HFFc6 (cell line): ENCODE data around the gene CTSW. TPM values are rescaled to one million over a fixed set of nuclear protein-coding genes. Genes with fewer than 3 reads are reported as not detected.

Experiments used
- DNase-seq: peaks from one replicate; pipeline ENCODE4 v3.0.0-alpha.2; 2018
- H3K27ac Mint-ChIP-seq: 2 replicates; pipeline ENCODE4 v1.8.0; 2020; ENCODE audit warnings: mild to moderate bottlenecking, mixed read lengths
- H3K27me3 Mint-ChIP-seq: 2 replicates; pipeline ENCODE4 v1.8.0; 2021; ENCODE audit warnings: mild to moderate bottlenecking, moderate library complexity, mixed read lengths; ENCODE audit not compliant: insufficient read depth
- H3K36me3 Mint-ChIP-seq: 2 replicates; pipeline ENCODE4 v1.8.0; 2021; ENCODE audit warnings: low read depth, mixed read lengths
- H3K4me1 Mint-ChIP-seq: 2 replicates; pipeline ENCODE4 v1.8.0; 2020; ENCODE audit warnings: low read depth, mixed read lengths
- H3K4me3 Mint-ChIP-seq: 2 replicates; pipeline ENCODE4 v1.8.0; 2020; ENCODE audit warnings: mild to moderate bottlenecking, moderate library complexity, mixed read lengths
- H3K9me3 Mint-ChIP-seq: 2 replicates; pipeline ENCODE4 v1.8.0; 2020; ENCODE audit warnings: mild to moderate bottlenecking, mixed read lengths
- total RNA-seq, 6 experiments: library from RNA; stranded (reverse); fragmentation: NEBNext Ultra II Directional; extraction: Animal tissue kit (Norgen Biotek cat#: 25700); gene quantifications; 2 replicates in 1 of 6; 3 replicates in 5 of 6; pipeline ENCODE4 v1.2.3, GENCODE V29; 2021
- TF ChIP-seq, protein P1 (sequence below): fragments of 200-600 bp; sonication (generic); IDR thresholded peaks from 2 replicates; pipeline ENCODE4 v1.5.0; 2021; ENCODE audit warnings: antibody characterized with exemption, mild to moderate bottlenecking

CTSW gene
- total RNA-seq, 6 experiments from 2014 or later = 0.11 to 0.22 (median 0.14) TPM; not detected in 2

DNA sequence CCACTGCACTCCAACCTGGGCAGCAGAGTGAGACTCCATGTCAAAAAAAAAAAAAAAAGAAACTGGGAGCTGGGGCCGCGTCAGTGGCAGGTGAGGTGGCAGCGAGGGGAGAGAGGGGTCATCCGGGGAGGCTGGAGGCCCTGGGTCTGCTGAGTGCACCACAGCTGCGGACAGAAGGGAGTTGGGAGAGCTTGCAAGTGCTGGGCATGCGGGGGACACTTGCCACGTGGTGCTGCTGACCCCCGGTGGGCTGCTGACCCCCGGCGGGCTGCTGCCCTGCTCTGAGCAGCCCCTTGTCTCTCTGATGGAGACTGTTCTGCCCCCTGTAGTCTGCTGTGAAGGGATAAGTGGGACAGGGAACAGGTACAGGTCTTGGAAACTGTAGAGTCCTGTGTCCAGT is 42.2 kb downstream of the CTSW start:
- peak overlapping the region; percentile 94 for H3K4me3 Mint-ChIP-seq
- H3K36me3 Mint-ChIP-seq = peaks cover 44% of the 10 kb centered on the region
- TF ChIP-seq, protein P1, sequence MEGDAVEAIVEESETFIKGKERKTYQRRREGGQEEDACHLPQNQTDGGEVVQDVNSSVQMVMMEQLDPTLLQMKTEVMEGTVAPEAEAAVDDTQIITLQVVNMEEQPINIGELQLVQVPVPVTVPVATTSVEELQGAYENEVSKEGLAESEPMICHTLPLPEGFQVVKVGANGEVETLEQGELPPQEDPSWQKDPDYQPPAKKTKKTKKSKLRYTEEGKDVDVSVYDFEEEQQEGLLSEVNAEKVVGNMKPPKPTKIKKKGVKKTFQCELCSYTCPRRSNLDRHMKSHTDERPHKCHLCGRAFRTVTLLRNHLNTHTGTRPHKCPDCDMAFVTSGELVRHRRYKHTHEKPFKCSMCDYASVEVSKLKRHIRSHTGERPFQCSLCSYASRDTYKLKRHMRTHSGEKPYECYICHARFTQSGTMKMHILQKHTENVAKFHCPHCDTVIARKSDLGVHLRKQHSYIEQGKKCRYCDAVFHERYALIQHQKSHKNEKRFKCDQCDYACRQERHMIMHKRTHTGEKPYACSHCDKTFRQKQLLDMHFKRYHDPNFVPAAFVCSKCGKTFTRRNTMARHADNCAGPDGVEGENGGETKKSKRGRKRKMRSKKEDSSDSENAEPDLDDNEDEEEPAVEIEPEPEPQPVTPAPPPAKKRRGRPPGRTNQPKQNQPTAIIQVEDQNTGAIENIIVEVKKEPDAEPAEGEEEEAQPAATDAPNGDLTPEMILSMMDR = no peak
- DNase-seq = no peak
- H3K9me3 Mint-ChIP-seq = no peaks in the 10 kb centered on the region
- peaks cover 4% of the 10 kb centered on the region for H3K27me3 Mint-ChIP-seq
- peaks cover 22% of the 10 kb centered on the region for H3K4me1 Mint-ChIP-seq
- no peak overlapping the region; the same call in 1 of the 2 replicates for H3K27ac Mint-ChIP-seq

DNA sequence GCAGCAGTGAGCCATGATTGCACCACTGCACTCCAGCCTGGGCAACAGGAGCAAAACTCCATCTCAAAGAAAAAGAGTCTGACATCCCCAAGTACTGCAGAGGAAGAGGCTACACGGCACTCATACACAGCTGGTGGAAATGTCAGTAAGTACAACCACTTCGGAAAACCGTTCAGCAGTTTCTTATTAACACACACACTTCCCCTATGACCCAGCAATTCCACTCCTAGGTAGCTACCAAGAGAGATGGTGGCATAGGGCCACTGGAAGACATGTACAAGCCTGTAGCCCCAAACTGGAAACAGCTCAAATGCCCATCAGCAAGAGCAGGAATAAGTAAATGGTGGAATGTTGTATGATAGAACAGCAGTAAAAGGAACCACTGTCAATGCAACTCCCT is 42.9 kb downstream of the CTSW start:
- H3K36me3 Mint-ChIP-seq = peaks cover 39% of the 10 kb centered on the region; the same call in 1 of the 2 replicates
- DNase-seq = no peak
- H3K4me1 Mint-ChIP-seq = peaks cover 17% of the 10 kb centered on the region
- peak overlapping the region; percentile 61 for H3K4me3 Mint-ChIP-seq
- H3K9me3 Mint-ChIP-seq = no peaks in the 10 kb centered on the region
- H3K27me3 Mint-ChIP-seq = peaks cover 4% of the 10 kb centered on the region
- TF ChIP-seq, protein P1 = no peak
- peak overlapping the region; percentile 51 for H3K27ac Mint-ChIP-seq

DNA sequence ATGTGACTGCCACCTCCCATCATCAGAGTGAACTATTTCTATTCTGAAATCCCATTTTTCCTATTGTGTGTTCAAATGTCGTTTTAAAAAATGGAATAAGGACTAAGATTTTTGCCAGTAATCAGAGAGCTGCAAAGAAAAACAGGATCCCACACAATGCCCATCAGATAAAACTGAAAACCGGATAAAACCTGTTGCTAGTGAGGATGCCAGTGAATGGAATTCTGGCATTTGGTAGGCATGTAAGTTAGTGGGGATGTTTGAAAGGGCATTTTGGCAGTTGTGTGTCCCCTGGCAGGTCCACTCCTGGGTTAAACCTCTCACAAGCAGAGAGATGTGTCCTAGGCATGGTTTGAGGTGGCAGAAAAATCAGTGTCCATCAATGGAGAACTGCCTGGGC is 45.8 kb downstream of the CTSW start:
- no peak for DNase-seq
- Mint-ChIP-seq H3K27me3 (peaks cover 5% of the 10 kb centered on the region), H3K36me3 (peaks cover 29% of the 10 kb centered on the region; the same call in 1 of the 2 replicates), H3K9me3 (no peaks in the 10 kb centered on the region), H3K27ac (peak overlapping the region; percentile 13; the same call in 1 of the 2 replicates), H3K4me1 (peaks cover 17% of the 10 kb centered on the region), H3K4me3 (no peak overlapping the region)
- TF ChIP-seq, protein P1 = no peak

DNA sequence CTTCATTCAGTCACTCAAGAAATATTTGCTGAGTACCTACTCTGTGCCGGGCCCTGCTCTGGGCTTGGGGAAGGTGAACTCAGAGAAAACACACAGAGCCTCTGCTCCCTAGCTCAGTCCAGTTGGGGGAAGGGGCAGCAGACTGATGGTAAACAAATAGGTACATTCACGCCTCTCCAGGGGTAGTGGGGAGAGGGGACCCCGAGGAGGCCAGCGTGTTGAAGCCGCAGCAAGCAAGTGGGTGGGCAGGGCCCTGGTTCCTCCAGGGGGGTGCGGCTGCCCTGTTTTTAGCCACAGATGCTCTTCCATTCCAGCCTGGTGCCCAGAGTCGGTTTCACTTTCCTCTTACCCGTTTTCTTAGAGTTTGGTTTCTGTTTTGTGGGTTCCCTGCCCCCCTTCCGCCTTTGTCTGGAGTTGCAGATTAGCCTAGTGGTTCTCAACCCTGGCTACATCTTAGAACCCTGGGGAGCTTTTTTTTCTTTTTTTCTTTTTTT is 48.3 kb downstream of the CTSW start:
- H3K4me3 Mint-ChIP-seq = no peak overlapping the region
- peaks cover 15% of the 10 kb centered on the region; the same call in 1 of the 2 replicates for H3K36me3 Mint-ChIP-seq
- no peak overlapping the region for H3K27ac Mint-ChIP-seq
- DNase-seq = no peak
- peaks cover 6% of the 10 kb centered on the region for H3K4me1 Mint-ChIP-seq
- no peaks in the 10 kb centered on the region for H3K9me3 Mint-ChIP-seq
- TF ChIP-seq, protein P1 = no peak
- peaks cover 3% of the 10 kb centered on the region; the same call in 1 of the 2 replicates for H3K27me3 Mint-ChIP-seq

DNA sequence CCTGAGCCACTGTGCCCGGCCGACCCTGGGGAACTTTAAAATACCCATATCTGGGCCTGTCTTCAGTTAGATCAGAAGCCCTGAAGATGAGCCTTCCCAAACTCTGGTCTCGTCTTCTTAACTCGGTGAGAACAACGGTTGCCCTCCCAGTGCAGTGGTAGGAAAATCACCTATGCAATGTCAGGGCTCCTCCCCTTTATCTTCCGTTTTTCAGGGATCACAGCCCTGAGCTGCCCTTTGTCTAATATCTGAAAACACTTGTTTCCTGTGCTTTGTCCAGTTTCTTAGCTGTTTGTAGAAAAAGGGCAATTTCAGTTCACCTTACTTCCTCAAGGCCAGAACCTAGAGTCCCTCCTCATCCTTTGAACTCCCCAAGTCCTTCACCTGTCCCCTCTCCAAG is 49.0 kb downstream of the CTSW start:
- Mint-ChIP-seq H3K4me1 (peaks cover 6% of the 10 kb centered on the region), H3K4me3 (no peak overlapping the region), H3K36me3 (peaks cover 7% of the 10 kb centered on the region; the same call in 1 of the 2 replicates), H3K27ac (no peak overlapping the region; the same call in 1 of the 2 replicates), H3K27me3 (peaks cover 3% of the 10 kb centered on the region; the same call in 1 of the 2 replicates), H3K9me3 (no peaks in the 10 kb centered on the region)
- TF ChIP-seq, protein P1 = no peak
- DNase-seq = no peak
